Body of pancreas (tissue), 4 donors: ENCODE results near the gene ACSF3.

Experiments used
- POLR2A ChIP-seq, 3 donors: fragments of 450-650 bp; IDR thresholded peaks; one replicate each; pipeline ENCODE4 v1.6.1; 2016; ENCODE audit warnings: antibody characterized with exemption in 3 of 3, mild to moderate bottlenecking in 2 of 3
- TF ChIP-seq, protein P1 (sequence below), 7 experiments: fragments of 450-650 bp in 4 of 7; fragments of 200-600 bp in 3 of 7; sonication (generic) in 3 of 7; IDR thresholded peaks; one replicate each; pipeline ENCODE4 v1.5.1; 2016 to 2019; ENCODE audit warnings: antibody characterized with exemption in 7 of 7

DNA sequence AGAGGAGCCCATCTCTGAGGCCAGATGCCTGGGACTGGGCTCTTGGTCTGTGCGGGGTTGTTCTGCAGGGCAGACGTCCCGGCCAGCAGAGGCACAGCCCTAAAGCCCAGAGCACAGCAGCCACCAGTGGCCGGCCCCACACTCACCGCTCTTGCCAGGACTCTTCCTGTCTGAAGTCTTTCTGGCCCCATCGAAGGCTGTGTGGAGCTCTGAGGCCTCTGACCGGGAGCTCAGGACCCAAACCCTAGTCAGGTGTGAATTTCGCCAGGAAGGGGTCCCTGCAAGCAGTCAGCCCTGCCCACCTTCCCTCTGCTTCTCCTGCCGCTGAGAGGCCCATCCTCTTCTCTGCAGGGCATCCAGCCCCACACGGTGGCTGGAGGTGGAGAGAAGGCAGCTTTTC is 10.7 kb downstream of the ACSF3 start:
- TF ChIP-seq POLR2A (IDR thresholded peaks at IDR 0.05), result no peak
- TF ChIP-seq, protein P1, sequence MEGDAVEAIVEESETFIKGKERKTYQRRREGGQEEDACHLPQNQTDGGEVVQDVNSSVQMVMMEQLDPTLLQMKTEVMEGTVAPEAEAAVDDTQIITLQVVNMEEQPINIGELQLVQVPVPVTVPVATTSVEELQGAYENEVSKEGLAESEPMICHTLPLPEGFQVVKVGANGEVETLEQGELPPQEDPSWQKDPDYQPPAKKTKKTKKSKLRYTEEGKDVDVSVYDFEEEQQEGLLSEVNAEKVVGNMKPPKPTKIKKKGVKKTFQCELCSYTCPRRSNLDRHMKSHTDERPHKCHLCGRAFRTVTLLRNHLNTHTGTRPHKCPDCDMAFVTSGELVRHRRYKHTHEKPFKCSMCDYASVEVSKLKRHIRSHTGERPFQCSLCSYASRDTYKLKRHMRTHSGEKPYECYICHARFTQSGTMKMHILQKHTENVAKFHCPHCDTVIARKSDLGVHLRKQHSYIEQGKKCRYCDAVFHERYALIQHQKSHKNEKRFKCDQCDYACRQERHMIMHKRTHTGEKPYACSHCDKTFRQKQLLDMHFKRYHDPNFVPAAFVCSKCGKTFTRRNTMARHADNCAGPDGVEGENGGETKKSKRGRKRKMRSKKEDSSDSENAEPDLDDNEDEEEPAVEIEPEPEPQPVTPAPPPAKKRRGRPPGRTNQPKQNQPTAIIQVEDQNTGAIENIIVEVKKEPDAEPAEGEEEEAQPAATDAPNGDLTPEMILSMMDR (IDR thresholded peaks at IDR 0.05), result no peak
